HL-60 (cell line): ENCODE measurements around the gene TBC1D5.

ENCODE experiments used
- DNase-seq, 2 experiments: peaks; one replicate each; pipeline ENCODE4 v3.0.0-alpha.2; 2010 to 2020; ENCODE audit warnings: low read depth in 1 of 2, low spot score in 1 of 2
- H3K27ac ChIP-seq: fragments of 250-450 bp; sonication (Bioruptor Pico); replicated peaks from 2 replicates; pipeline ENCODE4 v1.5.1; 2020; ENCODE audit warnings: mild to moderate bottlenecking, moderate library complexity
- H3K27me3 ChIP-seq: fragments of 250-450 bp; sonication (Bioruptor Pico); 2 replicates; pipeline ENCODE4 v1.5.1; 2021; ENCODE audit warnings: mild to moderate bottlenecking, moderate library complexity; ENCODE audit not compliant: insufficient read depth, poor library complexity, severe bottlenecking
- H3K4me3 ChIP-seq: replicated peaks from 2 replicates; pipeline ENCODE4 v1.5.1; 2011; ENCODE audit warnings: mild to moderate bottlenecking, control low read depth, low read length; ENCODE audit not compliant: insufficient read depth
- CTCF ChIP-seq: IDR thresholded peaks from one replicate; pipeline ENCODE4 v1.5.1; 2011; ENCODE audit warnings: low read length, control low read depth, inconsistent platforms; ENCODE audit not compliant: insufficient read depth
- GABPA ChIP-seq: IDR thresholded peaks from 2 replicates; pipeline ENCODE4 v1.6.1; 2012; ENCODE audit warnings: low read depth
- POLR2AphosphoS5 ChIP-seq: IDR thresholded peaks from 2 replicates; pipeline ENCODE4 v1.6.1; 2012; ENCODE audit warnings: low read depth
- REST ChIP-seq: IDR thresholded peaks from 2 replicates; pipeline ENCODE4 v1.6.1; 2012; ENCODE audit warnings: low read depth; ENCODE audit not compliant: insufficient replicate concordance
- SPI1 ChIP-seq: IDR thresholded peaks from 2 replicates; pipeline ENCODE4 v1.6.1; 2012; ENCODE audit warnings: low read depth, mild to moderate bottlenecking, borderline replicate concordance

Gene TBC1D5

DNA sequence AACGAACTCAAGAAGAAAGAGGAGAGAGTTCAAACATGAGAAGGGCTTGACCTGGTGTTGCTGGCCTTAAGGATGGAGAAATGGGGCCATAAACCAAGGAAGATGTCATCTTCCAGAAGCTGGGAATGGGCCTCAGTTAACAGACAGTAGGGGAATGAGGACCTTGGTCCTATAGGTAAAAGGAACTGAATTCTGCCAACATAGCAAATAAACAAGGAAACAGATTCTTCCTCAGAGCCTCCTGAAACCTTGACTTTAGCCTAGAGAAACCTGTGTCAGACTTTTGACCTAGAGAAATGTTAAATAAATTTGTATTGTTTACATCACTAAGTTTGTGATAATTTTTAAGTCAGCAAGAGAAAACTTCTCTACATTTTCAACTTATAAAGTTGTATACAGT is 520.9 kb downstream of the TBC1D5 start:
- no peak overlapping the region for H3K27ac ChIP-seq
- no peak for DNase-seq

DNA sequence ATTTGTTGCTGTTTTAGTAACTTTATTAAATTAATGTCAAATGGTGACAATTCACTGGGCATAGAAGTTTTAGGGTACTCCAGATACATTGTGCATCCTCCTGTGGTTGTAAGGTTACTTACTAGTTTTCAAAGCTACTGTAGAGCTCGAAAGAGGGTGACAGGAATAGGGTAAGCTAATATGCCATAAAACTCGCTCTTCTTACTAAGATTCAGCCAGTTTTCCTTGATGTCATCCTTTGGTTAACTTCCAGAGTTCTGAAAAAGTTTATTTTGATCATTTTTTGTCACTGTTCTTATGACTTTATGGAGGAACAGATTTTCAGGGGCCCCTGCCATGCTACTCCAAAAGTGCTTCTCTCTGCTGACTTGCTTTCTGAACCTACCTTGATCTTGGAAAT is 522.8 kb downstream of the TBC1D5 start:
- TF ChIP-seq REST, result no peak
- H3K27me3 ChIP-seq, result no peaks in the 10 kb centered on the region
- no peak overlapping the region for H3K4me3 ChIP-seq
- no peak overlapping the region for H3K27ac ChIP-seq
- no peak for DNase-seq

More for the DNA sequence above, 520.9 kb downstream of the TBC1D5 start:
- TF ChIP-seq CTCF (no peak), GABPA (no peak), POLR2AphosphoS5 (no peak), REST (no peak), SPI1 (no peak)
- Histone ChIP-seq H3K4me3 (no peak overlapping the region), H3K27me3 (no peaks in the 10 kb centered on the region)

- H3K4me3 ChIP-seq, result no peak overlapping the region
- H3K27ac ChIP-seq, result no peak overlapping the region
- no peaks in the 10 kb centered on the region for H3K27me3 ChIP-seq
- TF ChIP-seq REST (no peak), CTCF (no peak)
- no peak for DNase-seq
These were observed 523.8 kb downstream of the TBC1D5 start for GRCh38 chr3:17218587-17218986.

GRCh38 chr3:17217588-17217987 is 524.8 kb downstream of the TBC1D5 start:
- Histone ChIP-seq H3K27me3 (no peaks in the 10 kb centered on the region), H3K4me3 (no peak overlapping the region), H3K27ac (no peak overlapping the region)
- no peak for TF ChIP-seq POLR2AphosphoS5
- TF ChIP-seq GABPA, result no peak
- TF ChIP-seq CTCF, result no peak
- no peak for TF ChIP-seq REST
- no peak for TF ChIP-seq SPI1
- no peak for DNase-seq
